CD4-positive, alpha-beta T cell treated with Interleukin-21 for 1 hour (primary cell): Measurements from ENCODE around the gene MYLK.

Experiments used
- DNase-seq: peaks from one replicate; pipeline ENCODE4 v3.0.0-alpha.2; 2020

The MYLK gene

DNA sequence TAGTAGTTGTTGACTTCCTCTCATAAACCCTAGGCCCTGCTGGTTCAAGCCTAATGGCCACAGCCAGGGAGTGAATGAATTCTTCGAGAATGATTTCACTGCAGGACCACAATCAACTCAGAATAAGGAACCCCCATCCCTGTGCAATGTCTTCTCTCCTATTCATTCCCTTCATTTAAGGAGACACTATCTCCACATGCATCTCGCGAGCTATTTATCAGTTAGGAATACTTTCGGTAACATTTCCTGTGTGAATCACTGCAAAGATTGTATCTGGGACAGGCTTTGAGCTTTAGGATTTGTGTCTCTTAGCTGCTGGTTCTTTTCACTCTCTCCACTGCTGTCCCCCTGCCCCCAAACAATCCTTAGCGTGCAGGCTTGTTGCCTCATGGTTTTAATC is 94.4 kb downstream of the MYLK start:
- no peak for DNase-seq

GRCh38 chr3:123789160-123789559 is 95.0 kb downstream of the MYLK start:
- no peak for DNase-seq

- no peak for DNase-seq
These were observed 95.4 kb downstream of the MYLK start for GRCh38 chr3:123788710-123789109.

GRCh38 chr3:123787133-123787532 is 97.0 kb downstream of the MYLK start:
- DNase-seq, result no peak

- DNase-seq, result no peak
These were observed 98.5 kb downstream of the MYLK start for GRCh38 chr3:123785602-123786001.

DNA sequence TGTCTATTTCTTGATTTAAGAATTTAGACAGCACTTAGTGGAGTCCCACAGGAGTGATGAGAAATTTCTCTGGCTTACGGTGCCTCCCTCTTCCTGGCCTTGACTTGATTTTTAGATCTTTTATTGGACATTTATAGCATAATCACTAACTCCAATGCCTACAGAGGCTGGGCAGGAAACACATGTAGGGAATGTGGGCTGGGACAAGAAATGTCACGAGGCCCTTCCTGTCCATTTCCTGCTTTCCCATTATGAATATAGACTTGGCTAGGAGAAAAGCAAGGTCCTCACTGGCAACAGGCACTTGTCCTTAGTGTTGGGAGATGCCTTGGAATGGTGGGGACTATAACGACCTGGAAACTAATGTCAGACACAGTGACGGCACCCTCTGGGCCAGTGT is 100.3 kb downstream of the MYLK start:
- DNase-seq, result no peak

- DNase-seq, result no peak
These were observed 101.0 kb downstream of the MYLK start for GRCh38 chr3:123783050-123783689.

- DNase-seq, result no peak
These were observed 101.6 kb downstream of the MYLK start for GRCh38 chr3:123782488-123782887.

DNA sequence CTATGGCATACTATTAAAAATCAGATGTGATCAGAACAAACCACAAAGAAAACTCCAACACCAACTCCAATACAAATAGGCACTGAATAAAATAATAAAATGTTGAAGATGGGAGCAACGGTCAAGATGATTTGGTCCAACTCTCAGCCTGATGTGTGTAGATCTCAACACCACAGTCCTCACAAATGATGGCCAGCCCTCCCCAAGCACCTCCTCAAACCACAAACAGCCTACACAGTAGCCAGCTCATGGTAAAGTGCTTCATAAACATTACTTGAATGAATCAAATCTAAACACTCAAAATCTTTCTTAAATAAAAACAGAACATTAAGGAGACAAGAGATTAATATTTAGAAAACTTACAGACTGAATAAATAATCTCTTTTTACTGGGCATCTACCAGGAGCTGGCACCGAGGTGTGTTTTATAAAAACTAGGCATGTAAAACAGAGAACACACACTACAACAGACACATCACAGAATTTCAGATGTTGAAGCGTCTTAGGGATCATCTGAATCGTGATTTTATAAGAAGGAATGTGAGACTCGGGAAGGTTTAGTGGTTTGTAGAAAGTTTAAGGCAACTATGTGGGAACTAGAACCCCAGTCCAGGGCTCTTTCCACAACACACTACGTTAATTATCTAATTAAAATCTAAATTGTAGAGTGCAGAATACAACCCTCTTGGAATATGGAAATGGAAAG is 102.4 kb downstream of the MYLK start:
- DNase-seq, result no peak

DNA sequence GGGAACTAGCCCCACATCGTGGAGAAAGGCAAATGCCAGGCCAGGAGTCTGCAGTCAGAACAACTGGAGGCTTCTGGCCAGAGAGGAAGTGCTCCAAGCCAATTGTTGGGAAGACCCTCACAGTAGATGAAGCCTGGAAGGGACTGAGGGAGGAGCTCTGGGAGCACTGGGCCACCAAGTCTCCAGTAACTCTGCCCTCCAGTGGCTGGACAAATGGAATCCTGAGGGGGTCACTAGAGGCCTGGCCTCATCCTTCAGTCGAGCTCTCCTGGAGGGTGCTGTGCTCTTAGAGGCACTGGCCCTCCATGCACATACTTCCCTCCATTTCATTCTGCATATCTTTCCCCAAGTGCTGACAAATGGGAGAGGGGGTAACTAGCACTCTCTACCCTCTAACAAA is 103.0 kb downstream of the MYLK start:
- DNase-seq, result no peak

- DNase-seq, result no peak
These were observed 103.5 kb downstream of the MYLK start for GRCh38 chr3:123780656-123781055.

DNA sequence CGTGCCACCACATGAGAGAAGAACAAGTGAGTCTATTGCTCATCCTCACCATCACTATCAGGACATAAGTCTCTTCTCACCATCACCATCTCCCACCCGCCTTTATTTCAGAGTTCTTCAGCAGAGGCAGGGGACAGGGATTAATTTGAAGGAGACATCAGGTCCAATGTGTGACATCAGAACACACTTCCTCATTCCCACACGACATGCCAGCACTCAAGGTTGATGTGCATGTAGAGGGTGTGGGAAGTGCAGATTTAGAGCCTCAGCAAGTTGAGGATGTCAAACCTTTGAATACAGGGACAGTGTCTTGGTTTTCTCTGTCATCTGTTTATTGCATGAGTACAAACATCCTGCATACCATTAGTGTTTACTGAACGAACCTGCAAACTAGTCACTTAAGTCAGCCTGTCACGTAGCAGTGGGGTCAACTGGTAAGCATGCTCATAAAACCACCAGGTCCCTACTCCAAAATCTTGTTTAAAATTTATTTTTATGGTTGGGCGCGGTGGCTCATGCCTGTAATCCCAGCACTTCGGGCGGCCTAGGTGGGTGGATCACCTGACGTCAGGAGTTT is 104.4 kb downstream of the MYLK start:
- no peak for DNase-seq

GRCh38 chr3:123778991-123779622 is 105.0 kb downstream of the MYLK start:
- no peak for DNase-seq

DNA sequence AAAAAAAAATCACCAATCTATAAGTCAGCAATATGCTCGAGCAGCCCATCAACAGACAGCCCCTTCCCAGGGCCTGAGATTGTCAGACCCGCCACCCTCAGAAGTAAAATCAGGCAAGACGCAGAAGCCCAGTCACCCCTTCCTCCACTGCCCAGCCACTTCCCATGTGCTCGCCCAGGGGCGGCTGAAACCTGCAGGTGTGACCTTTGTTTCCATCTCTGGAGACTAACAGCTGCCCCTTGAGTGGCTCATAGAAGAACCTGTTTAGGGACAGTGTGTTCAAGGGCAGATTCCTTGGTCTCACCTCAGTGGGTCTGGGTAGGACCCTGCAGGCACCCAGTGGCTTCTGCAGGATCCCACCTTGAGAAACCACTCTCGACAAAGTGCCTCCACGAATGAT is 105.6 kb downstream of the MYLK start:
- DNase-seq, result no peak

DNA sequence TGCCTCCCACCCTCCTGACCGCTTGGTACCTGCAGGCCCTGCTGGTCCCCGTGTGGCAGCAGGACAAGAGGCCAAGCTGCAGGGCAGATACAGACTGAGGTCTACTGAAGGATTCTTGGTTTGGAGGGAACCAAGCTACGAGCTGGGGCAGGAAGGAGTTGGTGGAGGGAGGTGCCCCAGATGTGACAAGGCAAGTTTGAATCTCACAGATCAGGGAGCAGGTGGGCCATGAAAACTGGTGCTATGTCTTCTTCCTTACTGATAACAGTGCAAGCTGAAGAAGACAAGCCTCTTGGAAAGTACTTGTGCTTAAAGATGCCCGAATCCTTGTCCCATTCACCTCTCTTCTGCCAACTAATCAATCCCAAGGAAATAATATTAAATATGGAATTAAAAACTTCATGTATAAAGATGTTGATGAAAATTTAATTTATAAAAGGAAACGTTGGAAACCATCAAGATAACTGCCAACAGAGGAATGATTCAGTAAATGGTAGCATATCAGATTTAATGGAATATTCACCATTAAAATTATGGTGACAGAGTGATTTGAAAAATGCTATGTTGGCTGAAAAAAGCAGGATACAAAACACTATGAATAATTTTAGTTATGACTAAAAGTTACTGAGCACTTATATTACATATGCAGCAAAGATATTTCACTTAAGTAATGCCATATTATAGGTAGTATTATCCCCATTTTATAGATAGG is 107.9 kb downstream of the MYLK start:
- no peak for DNase-seq

GRCh38 chr3:123774474-123774873 is 109.7 kb downstream of the MYLK start:
- DNase-seq, result no peak

- no peak for DNase-seq
These were observed 110.3 kb downstream of the MYLK start for GRCh38 chr3:123773681-123774431.

DNA sequence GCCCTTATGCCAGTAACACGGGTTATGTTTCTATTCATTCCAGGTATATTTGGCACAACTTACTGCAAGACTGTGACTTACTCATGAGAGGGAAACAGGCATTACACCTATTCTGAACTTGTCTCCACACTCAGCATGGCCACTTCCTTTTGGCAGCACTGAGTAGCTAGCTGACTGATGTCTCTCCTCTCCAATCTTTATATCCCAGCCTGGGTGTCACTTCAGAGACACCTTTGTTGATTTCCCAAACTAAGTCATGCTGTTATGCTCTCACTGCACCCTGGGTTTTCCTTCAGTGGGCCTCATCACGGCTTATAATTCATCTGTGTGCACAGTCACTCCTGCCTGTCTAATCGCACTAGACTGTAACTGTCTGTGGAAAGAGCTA is 114.8 kb downstream of the MYLK start:
- no peak for DNase-seq

DNA sequence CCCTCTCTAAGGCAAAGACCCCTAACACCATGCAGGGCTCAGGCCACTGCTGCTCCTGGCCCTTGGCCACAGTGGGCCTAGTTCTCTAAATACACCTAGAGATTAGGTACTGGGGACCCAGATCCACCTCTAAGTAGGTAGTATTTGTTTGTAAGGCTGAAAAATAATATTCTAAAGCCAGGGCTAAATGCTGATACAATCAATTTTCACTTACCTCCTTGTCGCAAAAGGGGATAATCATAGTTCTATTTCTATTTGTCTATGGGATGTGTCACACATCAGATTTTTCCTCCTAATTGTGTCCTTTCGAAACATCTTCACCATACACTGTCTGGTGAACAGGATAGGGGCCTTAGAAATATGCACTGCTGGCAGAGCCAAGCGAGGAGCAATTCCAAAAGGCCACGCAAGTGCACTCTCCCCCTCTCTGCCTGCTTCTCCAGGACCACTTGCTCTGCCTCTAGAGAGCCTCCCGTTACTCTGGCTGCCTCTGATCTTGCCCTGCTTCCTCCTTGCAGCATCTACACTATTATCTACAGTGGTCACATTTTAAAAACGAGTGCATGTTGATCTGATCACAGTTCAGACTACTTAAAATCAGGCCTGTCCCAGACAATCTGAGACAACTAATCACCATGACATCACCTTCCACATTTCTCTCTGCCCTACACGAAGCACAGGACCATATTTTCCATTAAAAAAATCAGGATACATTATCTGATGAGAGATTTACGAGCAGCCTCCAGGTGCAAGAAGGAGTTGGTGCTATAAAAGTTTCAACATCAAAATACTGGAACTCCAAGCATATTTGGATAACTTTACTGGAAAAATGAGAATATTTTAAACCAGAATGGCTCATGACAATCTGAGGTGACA is 115.4 kb downstream of the MYLK start:
- no peak for DNase-seq

- DNase-seq, result no peak
These were observed 116.4 kb downstream of the MYLK start for GRCh38 chr3:123767564-123768292.

DNA sequence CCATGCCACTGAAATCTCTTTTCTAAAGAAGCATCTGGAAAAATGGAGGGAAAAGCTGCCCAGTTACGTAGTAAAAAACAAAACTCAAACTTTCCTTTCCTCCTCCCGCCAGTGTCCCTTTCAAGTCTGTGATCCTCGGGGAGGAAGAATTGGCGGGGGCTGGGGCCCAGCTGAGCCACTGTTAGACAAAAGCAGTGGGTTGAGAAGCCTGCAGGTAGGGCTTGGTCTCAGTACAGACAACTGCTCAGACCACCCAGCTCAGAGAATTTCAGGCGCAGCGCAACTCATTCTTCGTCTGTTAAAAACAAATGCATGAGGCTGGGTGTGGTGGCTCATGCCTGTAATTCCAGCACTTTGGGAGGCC is 117.1 kb downstream of the MYLK start:
- DNase-seq, result no peak
